ENCODE data around the gene TMEM260.

GRCh38 chr14:56617084-56617483 is 37.5 kb downstream of the TMEM260 start:
- TF ChIP-seq CTCF (conservative IDR thresholded peaks at IDR 0.05 in 1 of 2, IDR thresholded peaks at IDR 0.05 in 1 of 2; ENCODE audit: extremely low read depth in 1 of 2, insufficient read depth in 1 of 2, low read depth in 1 of 2, low read length in 2 of 2) (no peak), EZH2 (IDR thresholded peaks at IDR 0.05; ENCODE audit: borderline replicate concordance, low read length) (no peak)
